Astrocyte (in vitro differentiated cells and primary cell): ENCODE results near the gene ATP8A1. TPM values are rescaled to one million over a fixed set of nuclear protein-coding genes. Genes with fewer than 3 reads are reported as not detected.

Experiments
- DNase-seq: peaks from one replicate; pipeline ENCODE4 v3.0.0-alpha.2; 2010; ENCODE audit warnings: low read depth
- FAIRE-seq: peaks from 2 replicates; lab custom pipeline; 2011; peaks lifted over from hg19 to GRCh38; lab: Jason Lieb, UNC
- H2AFZ ChIP-seq: 2 replicates; pipeline ENCODE4 v1.6.0; 2012; ENCODE audit warnings: low read depth, low read length, inconsistent platforms
- H3K27ac ChIP-seq: 2 replicates; pipeline ENCODE4 v1.5.1; 2011; ENCODE audit warnings: low read depth, low read length, inconsistent platforms
- H3K27me3 ChIP-seq: 2 replicates; pipeline ENCODE4 v1.6.0; 2011; ENCODE audit warnings: low read length, inconsistent platforms; ENCODE audit not compliant: insufficient read depth
- H3K36me3 ChIP-seq: 2 replicates; pipeline ENCODE4 v1.5.1; 2011; ENCODE audit warnings: low read length, inconsistent platforms; ENCODE audit not compliant: insufficient read depth
- H3K4me1 ChIP-seq: 2 replicates; pipeline ENCODE4 v1.5.1; 2011; ENCODE audit warnings: low read length, inconsistent platforms; ENCODE audit not compliant: insufficient read depth
- H3K4me2 ChIP-seq: 2 replicates; pipeline ENCODE4 v1.6.0; 2012; ENCODE audit warnings: low read length, inconsistent platforms
- H3K4me3 ChIP-seq: 2 replicates; pipeline ENCODE4 v1.5.1; 2011; ENCODE audit warnings: low read depth, mild to moderate bottlenecking, low read length, inconsistent platforms; ENCODE audit not compliant: insufficient read depth
- H3K79me2 ChIP-seq: 2 replicates; pipeline ENCODE4 v1.6.0; 2012; ENCODE audit warnings: mild to moderate bottlenecking, low read length, inconsistent platforms; ENCODE audit not compliant: insufficient read depth
- H3K9ac ChIP-seq: 2 replicates; pipeline ENCODE4 v1.6.0; 2012; ENCODE audit warnings: mild to moderate bottlenecking, low read length, inconsistent platforms
- H3K9me3 ChIP-seq: 2 replicates; pipeline ENCODE4 v1.5.1; 2012; ENCODE audit warnings: low read depth, mild to moderate bottlenecking, low read length, inconsistent platforms; ENCODE audit not compliant: insufficient read depth
- H4K20me1 ChIP-seq: 2 replicates; pipeline ENCODE4 v1.6.0; 2012; ENCODE audit warnings: low read length, inconsistent platforms; ENCODE audit not compliant: insufficient read depth
- H3K27ac Mint-ChIP-seq: one replicate; pipeline ENCODE4 v1.8.0; 2021; ENCODE audit warnings: mild to moderate bottlenecking, mixed read lengths; ENCODE audit not compliant: unreplicated experiment
- H3K27me3 Mint-ChIP-seq: one replicate; pipeline ENCODE4 v1.8.0; 2021; ENCODE audit warnings: low read depth, mixed read lengths; ENCODE audit not compliant: unreplicated experiment
- H3K36me3 Mint-ChIP-seq: one replicate; pipeline ENCODE4 v1.8.0; 2021; ENCODE audit warnings: low read depth, mixed read lengths; ENCODE audit not compliant: unreplicated experiment
- H3K4me1 Mint-ChIP-seq: one replicate; pipeline ENCODE4 v1.8.0; 2021; ENCODE audit warnings: low read depth, mixed read lengths; ENCODE audit not compliant: unreplicated experiment
- H3K4me3 Mint-ChIP-seq: one replicate; pipeline ENCODE4 v1.8.0; 2021; ENCODE audit warnings: mild to moderate bottlenecking, moderate library complexity, mixed read lengths; ENCODE audit not compliant: unreplicated experiment
- H3K9me3 Mint-ChIP-seq: one replicate; pipeline ENCODE4 v1.8.0; 2021; ENCODE audit warnings: mild to moderate bottlenecking, mixed read lengths; ENCODE audit not compliant: unreplicated experiment
- EZH2 ChIP-seq: IDR thresholded peaks from 2 replicates; pipeline ENCODE4 v1.6.1; 2012; ENCODE audit warnings: mild to moderate bottlenecking, low read length, inconsistent platforms; ENCODE audit not compliant: insufficient read depth
- total RNA-seq: library from RNA; stranded (reverse); gene quantifications from 2 replicates; pipeline ENCODE4 v1.2.1, GENCODE V29; 2021
- TF ChIP-seq, protein P1 (sequence below): IDR thresholded peaks from 2 replicates; pipeline ENCODE4 v1.5.1; 2011; ENCODE audit warnings: low read depth, mild to moderate bottlenecking, inconsistent platforms, low read length, moderate library complexity; ENCODE audit not compliant: insufficient read depth

ATP8A1 gene
- total RNA-seq, 1 donor from 2014 or later = 2.9 TPM

DNA sequence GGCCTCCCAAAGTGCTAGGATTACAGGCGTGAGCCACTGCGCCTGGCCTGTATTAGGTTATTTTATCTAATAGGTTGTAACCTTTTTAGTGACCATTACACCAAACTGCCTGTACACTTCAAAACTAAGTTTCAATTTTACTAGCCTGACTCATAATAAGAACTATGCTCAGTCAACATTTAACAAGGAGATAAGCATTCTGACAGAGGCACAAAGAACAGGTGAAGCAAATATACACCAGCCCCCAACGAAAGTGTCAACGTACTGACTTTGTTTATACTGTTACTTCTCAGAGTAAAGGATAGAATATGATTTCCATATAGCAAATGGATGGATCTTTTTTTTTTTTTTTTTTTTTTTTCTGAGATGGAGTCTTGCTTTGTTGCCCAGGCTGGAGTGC is 196.9 kb downstream of the ATP8A1 start:
- no peaks in the 10 kb centered on the region for H4K20me1 ChIP-seq
- H3K4me3 Mint-ChIP-seq = no peak overlapping the region
- TF ChIP-seq, protein P1, sequence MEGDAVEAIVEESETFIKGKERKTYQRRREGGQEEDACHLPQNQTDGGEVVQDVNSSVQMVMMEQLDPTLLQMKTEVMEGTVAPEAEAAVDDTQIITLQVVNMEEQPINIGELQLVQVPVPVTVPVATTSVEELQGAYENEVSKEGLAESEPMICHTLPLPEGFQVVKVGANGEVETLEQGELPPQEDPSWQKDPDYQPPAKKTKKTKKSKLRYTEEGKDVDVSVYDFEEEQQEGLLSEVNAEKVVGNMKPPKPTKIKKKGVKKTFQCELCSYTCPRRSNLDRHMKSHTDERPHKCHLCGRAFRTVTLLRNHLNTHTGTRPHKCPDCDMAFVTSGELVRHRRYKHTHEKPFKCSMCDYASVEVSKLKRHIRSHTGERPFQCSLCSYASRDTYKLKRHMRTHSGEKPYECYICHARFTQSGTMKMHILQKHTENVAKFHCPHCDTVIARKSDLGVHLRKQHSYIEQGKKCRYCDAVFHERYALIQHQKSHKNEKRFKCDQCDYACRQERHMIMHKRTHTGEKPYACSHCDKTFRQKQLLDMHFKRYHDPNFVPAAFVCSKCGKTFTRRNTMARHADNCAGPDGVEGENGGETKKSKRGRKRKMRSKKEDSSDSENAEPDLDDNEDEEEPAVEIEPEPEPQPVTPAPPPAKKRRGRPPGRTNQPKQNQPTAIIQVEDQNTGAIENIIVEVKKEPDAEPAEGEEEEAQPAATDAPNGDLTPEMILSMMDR = no peak
- TF ChIP-seq EZH2 = no peak
- H3K36me3 ChIP-seq = no peaks in the 10 kb centered on the region
- FAIRE-seq = no peak
- H3K27ac Mint-ChIP-seq = no peak overlapping the region
- no peaks in the 10 kb centered on the region for H3K4me1 ChIP-seq
- H3K27me3 Mint-ChIP-seq = no peaks in the 10 kb centered on the region
- no peaks in the 10 kb centered on the region for H3K27me3 ChIP-seq
- no peak overlapping the region for H3K4me3 ChIP-seq
- H3K27ac ChIP-seq = no peak overlapping the region
- no peaks in the 10 kb centered on the region for H3K4me1 Mint-ChIP-seq
- no peak overlapping the region for H3K4me2 ChIP-seq
- no peaks in the 10 kb centered on the region for H3K79me2 ChIP-seq
- no peaks in the 10 kb centered on the region for H3K9me3 ChIP-seq
- no peak for DNase-seq
- H3K9ac ChIP-seq = no peak overlapping the region
- H3K36me3 Mint-ChIP-seq = no peaks in the 10 kb centered on the region
- H3K9me3 Mint-ChIP-seq = peaks cover 2% of the 10 kb centered on the region
- H2AFZ ChIP-seq = no peak overlapping the region

DNA sequence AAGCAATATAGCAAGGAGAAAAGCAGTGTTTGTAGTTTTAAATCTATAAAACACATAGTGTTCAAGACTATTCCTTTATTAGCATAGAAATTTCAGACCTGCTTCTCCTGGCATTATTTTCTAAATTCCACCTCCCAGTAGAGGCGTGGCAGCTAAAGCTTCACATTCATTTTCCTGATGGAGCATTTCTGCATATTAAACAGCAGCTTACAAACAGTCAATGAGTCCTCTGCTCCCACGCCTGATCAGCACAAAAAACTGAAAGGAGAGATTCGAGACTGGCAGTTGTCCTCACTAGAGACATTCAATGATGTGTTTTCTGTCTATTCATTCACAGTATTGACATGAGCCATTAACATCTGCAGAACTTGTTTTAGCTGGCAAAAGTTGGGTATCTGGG is 198.2 kb downstream of the ATP8A1 start:
- Histone ChIP-seq H3K9me3 (no peaks in the 10 kb centered on the region), H3K27me3 (no peaks in the 10 kb centered on the region), H2AFZ (no peak overlapping the region), H3K9ac (no peak overlapping the region), H3K4me2 (no peak overlapping the region), H4K20me1 (no peaks in the 10 kb centered on the region), H3K36me3 (no peaks in the 10 kb centered on the region), H3K4me1 (no peaks in the 10 kb centered on the region), H3K27ac (no peak overlapping the region), H3K4me3 (no peak overlapping the region), H3K79me2 (no peaks in the 10 kb centered on the region)
- Mint-ChIP-seq H3K4me3 (no peak overlapping the region), H3K27me3 (no peaks in the 10 kb centered on the region), H3K9me3 (peaks cover 2% of the 10 kb centered on the region), H3K4me1 (peaks cover 3% of the 10 kb centered on the region), H3K27ac (no peak overlapping the region), H3K36me3 (no peaks in the 10 kb centered on the region)
- FAIRE-seq (no peak), DNase-seq (no peak)
- no peak for TF ChIP-seq EZH2
- TF ChIP-seq, protein P1 = no peak

DNA sequence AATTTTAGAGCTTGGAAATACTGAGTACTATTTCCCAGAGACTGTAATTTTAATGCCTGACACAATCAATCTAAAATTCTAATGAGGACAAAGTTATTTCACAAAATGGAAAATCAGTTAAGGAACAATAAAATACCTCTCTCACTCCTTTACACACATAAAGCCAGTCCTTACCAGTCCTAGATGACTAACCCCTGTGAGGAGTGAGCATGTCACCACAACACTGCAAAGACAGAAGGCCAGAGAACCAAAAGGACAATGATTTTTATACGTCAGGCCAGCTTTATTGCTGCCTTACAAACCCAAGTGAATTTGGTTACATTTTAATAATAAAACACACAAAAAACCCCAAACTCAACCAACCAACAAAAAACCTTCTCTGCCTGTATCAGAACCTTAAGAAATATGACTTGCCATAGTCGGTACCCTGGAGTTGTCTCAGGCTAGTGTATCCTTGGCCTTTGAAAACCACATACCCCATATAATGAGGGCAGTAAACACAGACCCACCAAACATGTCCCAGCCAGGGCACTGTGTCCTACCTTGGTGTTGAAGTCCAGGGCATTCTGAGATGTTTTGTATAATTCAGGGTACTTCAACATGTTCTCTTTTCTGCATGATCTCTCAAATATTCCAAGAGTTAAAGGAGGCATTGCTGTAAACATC is 202.0 kb downstream of the ATP8A1 start:
- FAIRE-seq (no peak), DNase-seq (no peak)
- TF ChIP-seq EZH2 = no peak
- TF ChIP-seq, protein P1 = no peak
- no peaks in the 10 kb centered on the region for H3K27me3 Mint-ChIP-seq
- H3K4me1 ChIP-seq = no peaks in the 10 kb centered on the region
- H3K36me3 Mint-ChIP-seq = no peaks in the 10 kb centered on the region
- no peaks in the 10 kb centered on the region for H3K79me2 ChIP-seq
- no peaks in the 10 kb centered on the region for H3K9me3 ChIP-seq
- no peak overlapping the region for H3K4me3 Mint-ChIP-seq
- H3K4me3 ChIP-seq = no peak overlapping the region
- no peak overlapping the region for H3K4me2 ChIP-seq
- no peak overlapping the region for H3K27ac Mint-ChIP-seq
- H3K27ac ChIP-seq = no peak overlapping the region
- no peaks in the 10 kb centered on the region for H3K9me3 Mint-ChIP-seq
- H4K20me1 ChIP-seq = no peaks in the 10 kb centered on the region
- H3K9ac ChIP-seq = no peak overlapping the region
- H3K27me3 ChIP-seq = no peaks in the 10 kb centered on the region
- peaks cover 3% of the 10 kb centered on the region for H3K4me1 Mint-ChIP-seq
- H3K36me3 ChIP-seq = no peaks in the 10 kb centered on the region
- no peak overlapping the region for H2AFZ ChIP-seq
